Esophagus squamous epithelium (tissue), 4 donors: ENCODE measurements around the gene PHOX2A.

Source experiments
- CTCF ChIP-seq, 6 experiments: fragments of 450-650 bp in 4 of 6; fragments of 200-600 bp in 2 of 6; sonication (generic) in 2 of 6; IDR thresholded peaks; one replicate each; pipeline ENCODE4 v1.5.1; 2016 to 2019; ENCODE audit warnings: antibody characterized with exemption in 6 of 6, mild to moderate bottlenecking in 4 of 6, moderate library complexity in 4 of 6
- POLR2A ChIP-seq, 4 donors: fragments of 450-650 bp; IDR thresholded peaks; one replicate each; pipeline ENCODE4 v1.6.1; 2017; ENCODE audit warnings: antibody characterized with exemption in 4 of 4, mild to moderate bottlenecking in 4 of 4, moderate library complexity in 3 of 4

DNA sequence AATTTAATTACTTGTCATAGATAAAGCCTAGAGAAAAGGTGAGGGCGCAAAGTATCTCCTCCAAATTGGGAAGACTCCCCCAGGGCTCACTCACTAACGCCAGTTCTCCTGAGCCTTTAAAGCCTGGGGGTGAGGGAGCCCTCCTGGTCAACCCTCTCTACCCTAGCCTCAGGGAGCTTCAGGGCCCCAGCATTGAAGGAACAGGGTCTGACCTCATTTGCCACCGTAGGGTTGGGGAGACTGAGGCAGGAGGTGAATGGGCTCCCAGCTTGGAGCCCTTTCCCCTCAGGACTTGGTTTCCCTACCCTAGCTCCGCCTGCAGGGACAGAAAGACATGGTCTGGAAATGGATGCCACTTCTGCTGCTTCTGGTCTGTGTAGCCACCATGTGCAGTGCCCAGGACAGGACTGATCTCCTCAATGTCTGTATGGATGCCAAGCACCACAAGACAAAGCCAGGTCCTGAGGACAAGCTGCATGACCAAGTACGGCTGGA, 25.7 kb downstream of the PHOX2A start:
- no peak for TF ChIP-seq CTCF (IDR thresholded peaks at IDR 0.05)
- TF ChIP-seq POLR2A (IDR thresholded peaks at IDR 0.05): no peak
